Endothelial cell of umbilical vein (primary cell): Measurements from ENCODE around the gene GOLGA1. TPM values are rescaled to one million over a fixed set of nuclear protein-coding genes. Genes with fewer than 3 reads are reported as not detected.

Experiments
- BruUV-seq: library from RNA; stranded (reverse); fragments of 400-500 nt; replicated peaks from 2 replicates; lab custom pipeline; 2021; lab: Mats Ljungman, UMichigan
- CTCF ChIA-PET: fragments of 300-600, 350-600 bp; sonication (Branson Sonifier 250); formaldehyde crosslinking; loops from one replicate; lab custom pipeline; 2021; ENCODE audit warnings: antibody characterized with exemption, inconsistent platforms; lab: Charles Lee
- POLR2A ChIA-PET: fragments of 300-600, 350-600 bp; sonication (Branson Sonifier 250); formaldehyde crosslinking; loops from one replicate; lab custom pipeline; 2021; ENCODE audit warnings: antibody characterized with exemption, inconsistent platforms; lab: Charles Lee
- DNase-seq: peaks from one replicate; pipeline ENCODE4 v3.0.0-alpha.2; 2011; ENCODE audit warnings: low read depth, low spot score
- FAIRE-seq: peaks from 2 replicates; lab custom pipeline; 2011; peaks lifted over from hg19 to GRCh38; lab: Jason Lieb, UNC
- H2AFZ ChIP-seq: 2 replicates; pipeline ENCODE4 v1.6.0; 2012; ENCODE audit warnings: low read depth, low read length, control low read depth, inconsistent platforms
- H3K27ac ChIP-seq: 2 replicates; pipeline ENCODE4 v1.5.1; 2011; ENCODE audit warnings: low read depth, mild to moderate bottlenecking, control low read depth, low read length, moderate library complexity; ENCODE audit not compliant: insufficient read depth
- H3K27me3 ChIP-seq, 2 experiments: 2 replicates each; pipeline versions ENCODE4 v1.6.0 to v1.6.1; 2011; ENCODE audit warnings: low read length in 2 of 2, mixed read lengths in 1 of 2; ENCODE audit not compliant: control insufficient read depth in 2 of 2, insufficient read depth in 2 of 2
- H3K36me3 ChIP-seq, 2 experiments: 2 replicates in 1 of 2; 3 replicates in 1 of 2; pipeline ENCODE4 v1.5.1; 2011; ENCODE audit warnings: low read length in 2 of 2, mild to moderate bottlenecking in 1 of 2, moderate library complexity in 1 of 2; ENCODE audit not compliant: control insufficient read depth in 2 of 2, insufficient read depth in 2 of 2; ENCODE audit errors: extremely low read depth in 1 of 2
- H3K4me1 ChIP-seq: 3 replicates; pipeline ENCODE4 v1.5.1; 2011; ENCODE audit warnings: mild to moderate bottlenecking, low read length; ENCODE audit not compliant: control insufficient read depth, insufficient read depth; ENCODE audit errors: extremely low read depth
- H3K4me2 ChIP-seq: 2 replicates; pipeline ENCODE4 v1.6.1; 2011; ENCODE audit warnings: low read length, control low read depth, mixed read lengths; ENCODE audit not compliant: insufficient read depth
- H3K4me3 ChIP-seq, 3 experiments: fragments of 200-600 bp in 1 of 3; sonication (generic), shearing (Covaris generic) in 1 of 3; replicated peaks in 1 of 3; 2 replicates each; pipeline ENCODE4 v1.5.1; 2011 to 2016; ENCODE audit warnings: control low read depth in 3 of 3, low read length in 3 of 3, mild to moderate bottlenecking in 2 of 3, inconsistent platforms in 1 of 3, low read depth in 1 of 3, moderate library complexity in 1 of 3; ENCODE audit not compliant: insufficient read depth in 1 of 3
- H3K79me2 ChIP-seq: 2 replicates; pipeline ENCODE4 v1.6.0; 2012; ENCODE audit warnings: low read length, inconsistent platforms; ENCODE audit not compliant: control insufficient read depth, insufficient read depth
- H3K9ac ChIP-seq: replicated peaks from 2 replicates; pipeline ENCODE3; 2011; ENCODE audit warnings: low read length, control low read depth; ENCODE audit not compliant: insufficient read depth; ENCODE audit errors: extremely low read depth
- H3K9me1 ChIP-seq: replicated peaks from 3 replicates; pipeline ENCODE4 v1.6.0; 2011; ENCODE audit warnings: mild to moderate bottlenecking, low read length; ENCODE audit not compliant: control insufficient read depth, insufficient read depth; ENCODE audit errors: extremely low read depth
- H3K9me3 ChIP-seq: replicated peaks from 2 replicates; pipeline ENCODE4 v1.5.1; 2012; ENCODE audit warnings: low read length, inconsistent platforms; ENCODE audit not compliant: control insufficient read depth, insufficient read depth
- H4K20me1 ChIP-seq: replicated peaks from 2 replicates; pipeline ENCODE3; 2011; ENCODE audit warnings: mild to moderate bottlenecking, low read length; ENCODE audit not compliant: control insufficient read depth, insufficient read depth; ENCODE audit errors: extremely low read depth
- EZH2 ChIP-seq: IDR thresholded peaks from 2 replicates; pipeline ENCODE4 v1.6.1; 2012; ENCODE audit warnings: borderline replicate concordance, low read depth, mild to moderate bottlenecking, moderate library complexity, low read length, inconsistent platforms; ENCODE audit not compliant: severe bottlenecking
- FOS ChIP-seq: IDR thresholded peaks from 2 replicates; pipeline ENCODE4 v1.6.1; 2011; ENCODE audit warnings: mild to moderate bottlenecking, low read length, moderate library complexity, borderline replicate concordance; ENCODE audit not compliant: insufficient read depth
- GATA2 ChIP-seq: IDR thresholded peaks from 2 replicates; pipeline ENCODE4 v1.7.0; 2011; ENCODE audit warnings: low read depth, mild to moderate bottlenecking, moderate library complexity, mixed read lengths, low read length; ENCODE audit not compliant: insufficient read length, insufficient read depth
- JUN ChIP-seq: IDR thresholded peaks from 2 replicates; pipeline ENCODE4 v1.6.1; 2011; ENCODE audit warnings: borderline replicate concordance, low read depth; ENCODE audit not compliant: insufficient read length, insufficient read depth
- MYC ChIP-seq: IDR thresholded peaks from one replicate; pipeline ENCODE4 v1.6.1; 2011; ENCODE audit warnings: mild to moderate bottlenecking, low read depth, low read length
- POLR2A ChIP-seq: IDR thresholded peaks from 2 replicates; pipeline ENCODE4 v1.6.1; 2012; ENCODE audit warnings: low read depth, mild to moderate bottlenecking, control low read depth, low read length
- POLR2AphosphoS5 ChIP-seq: IDR thresholded peaks from 2 replicates; pipeline ENCODE4 v1.6.1; 2012; ENCODE audit warnings: low read depth, mild to moderate bottlenecking, control low read depth, low read length, moderate library complexity; ENCODE audit not compliant: insufficient read depth
- dilution Hi-C: fragments of 300-500 bp; cut with MboI; formaldehyde crosslinking; loops from one replicate; pipeline ENCODE4 v1.15.0; 2019; ENCODE audit warnings: low sequenced_read_pairs; ENCODE audit not compliant: extremely low pct_ligation_motif_present
- intact Hi-C: fragments of 100-400 bp; cut with micrococcal nuclease; formaldehyde crosslinking; loops from one replicate; pipeline ENCODE4 v1.10.0; 2022
- polyA plus RNA-seq, 4 experiments: library from polyadenylated mRNA; depleted of rRNA in 3 of 4; stranded (reverse) in 3 of 4; unstranded in 1 of 4; fragments of >200 nt; gene quantifications; 2 replicates each; pipeline versions ENCODE4 v1.2.1 to v1.2.3, GENCODE V29; 2011 to 2012; ENCODE audit warnings: missing spikeins in 1 of 4
- total RNA-seq: library from RNA; stranded (reverse); gene quantifications from 2 replicates; pipeline ENCODE4 v1.2.3, GENCODE V29; 2021
- TF ChIP-seq, protein P1 (sequence below): IDR thresholded peaks from 2 replicates; pipeline ENCODE4 v1.6.1; 2011; ENCODE audit not compliant: insufficient read depth, insufficient read length
- TF ChIP-seq, protein P2 (sequence below), 2 donors: IDR thresholded peaks; 1 replicate in 1 of 2; 2 replicates in 1 of 2; pipeline ENCODE4 v1.5.1; 2011; ENCODE audit warnings: low read length in 2 of 2, mild to moderate bottlenecking in 2 of 2, moderate library complexity in 2 of 2, control low read depth in 1 of 2, inconsistent platforms in 1 of 2, low read depth in 1 of 2; ENCODE audit not compliant: insufficient read depth in 1 of 2; ENCODE audit errors: extremely low read depth in 1 of 2

The GOLGA1 gene
- total and polyA plus RNA-seq, 2 donors (not counting 3 experiments of a cell fraction or from before 2014, with no cell fraction given): 13.1 to 19.9 TPM

DNA sequence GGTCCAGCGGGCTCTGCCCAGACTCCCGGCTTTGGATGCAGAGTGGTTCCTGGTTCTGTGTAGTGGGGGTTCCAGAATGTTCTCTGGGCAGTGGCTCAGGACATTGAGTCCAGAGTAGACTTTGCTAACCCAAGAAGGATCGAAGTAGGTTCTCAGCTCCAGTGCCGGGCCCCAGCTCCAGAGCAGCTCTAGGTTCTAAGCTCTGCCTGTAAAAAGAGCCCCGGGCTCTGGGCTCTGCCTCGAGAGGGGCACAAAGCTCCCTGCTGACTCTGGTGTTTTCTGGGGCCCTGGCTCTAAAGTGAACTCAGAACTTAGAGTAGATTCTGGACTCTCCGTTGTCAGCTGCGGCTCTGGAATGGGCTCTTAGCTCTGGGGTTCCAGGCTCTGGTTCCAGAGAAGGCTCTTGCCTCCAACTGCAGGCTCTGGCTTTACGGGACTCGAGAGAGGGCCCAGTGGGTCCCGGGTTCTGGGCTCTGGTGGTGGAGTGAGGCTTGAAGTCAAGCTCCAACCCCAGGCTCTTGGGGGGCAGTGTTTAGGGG is 87.2 kb downstream of the GOLGA1 start:
- no peak for DNase-seq
- no peaks in the 10 kb centered on the region for H3K9me1 ChIP-seq
- H4K20me1 ChIP-seq: peaks cover 1% of the 10 kb centered on the region
- H3K79me2 ChIP-seq: peaks cover 3% of the 10 kb centered on the region
- FAIRE-seq: no peak
- H3K27ac ChIP-seq: no peak overlapping the region
- peak overlapping the region; percentile 33 for H3K4me2 ChIP-seq
- dilution Hi-C loops (no loop called here), intact Hi-C loops (loop anchor here (1.0 kb wide), 6 partner anchors 41 to 521 kb away; partner anchors contain the start of gene SCAI)
- peak overlapping the region; percentile 2 to 38 (median 32) for H3K4me3 ChIP-seq
- H3K9ac ChIP-seq: peak overlapping the region; percentile 22
- H3K36me3 ChIP-seq: peaks cover 3 to 21% of the 10 kb centered on the region in 2 experiments
- ChIA-PET CTCF (interaction anchor here (0.5 to 15.1 kb wide), 44 partner anchors 8 to 524 kb away, joined by 3 to 967 read pairs (median 6); partner anchors contain the start of genes ARPC5L, NR6A1, OLFML2A and RPL35), POLR2A (interaction anchor here (1.2 to 1.7 kb wide), 3 partner anchors 8 to 82 kb away, joined by 4 to 5 read pairs (median 4); partner anchors contain the start of genes ARPC5L and RPL35)
- peak overlapping the region; percentile 71 for H2AFZ ChIP-seq
- H3K9me3 ChIP-seq: no peaks in the 10 kb centered on the region
- TF ChIP-seq, protein P1, sequence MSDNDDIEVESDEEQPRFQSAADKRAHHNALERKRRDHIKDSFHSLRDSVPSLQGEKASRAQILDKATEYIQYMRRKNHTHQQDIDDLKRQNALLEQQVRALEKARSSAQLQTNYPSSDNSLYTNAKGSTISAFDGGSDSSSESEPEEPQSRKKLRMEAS: no peak
- no peak for TF ChIP-seq POLR2A
- TF ChIP-seq, protein P2, sequence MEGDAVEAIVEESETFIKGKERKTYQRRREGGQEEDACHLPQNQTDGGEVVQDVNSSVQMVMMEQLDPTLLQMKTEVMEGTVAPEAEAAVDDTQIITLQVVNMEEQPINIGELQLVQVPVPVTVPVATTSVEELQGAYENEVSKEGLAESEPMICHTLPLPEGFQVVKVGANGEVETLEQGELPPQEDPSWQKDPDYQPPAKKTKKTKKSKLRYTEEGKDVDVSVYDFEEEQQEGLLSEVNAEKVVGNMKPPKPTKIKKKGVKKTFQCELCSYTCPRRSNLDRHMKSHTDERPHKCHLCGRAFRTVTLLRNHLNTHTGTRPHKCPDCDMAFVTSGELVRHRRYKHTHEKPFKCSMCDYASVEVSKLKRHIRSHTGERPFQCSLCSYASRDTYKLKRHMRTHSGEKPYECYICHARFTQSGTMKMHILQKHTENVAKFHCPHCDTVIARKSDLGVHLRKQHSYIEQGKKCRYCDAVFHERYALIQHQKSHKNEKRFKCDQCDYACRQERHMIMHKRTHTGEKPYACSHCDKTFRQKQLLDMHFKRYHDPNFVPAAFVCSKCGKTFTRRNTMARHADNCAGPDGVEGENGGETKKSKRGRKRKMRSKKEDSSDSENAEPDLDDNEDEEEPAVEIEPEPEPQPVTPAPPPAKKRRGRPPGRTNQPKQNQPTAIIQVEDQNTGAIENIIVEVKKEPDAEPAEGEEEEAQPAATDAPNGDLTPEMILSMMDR (IDR thresholded peaks at IDR 0.05; ENCODE audit: extremely low read depth in 1 of 2, insufficient read depth in 1 of 2, low read depth in 1 of 2, low read length in 2 of 2): no peak
- no peak for TF ChIP-seq MYC
- TF ChIP-seq JUN: no peak
- TF ChIP-seq FOS: no peak
- TF ChIP-seq POLR2AphosphoS5: no peak
- TF ChIP-seq GATA2: no peak
- TF ChIP-seq EZH2: no peak
- peaks cover 0 to under 1% of the 10 kb centered on the region in 2 experiments for H3K27me3 ChIP-seq
- BruUV-seq: no TSS peak
- peaks cover 3% of the 10 kb centered on the region for H3K4me1 ChIP-seq
